Natural killer cell (primary cell): ENCODE data around the gene ASPHD2. TPM values are rescaled to one million over a fixed set of nuclear protein-coding genes. Genes with fewer than 3 reads are reported as not detected.

Source experiments
- ATAC-seq, 3 donors: fragments of 150-1000 bp in 2 of 3; fragments of 200-7000 bp in 1 of 3; cut with Tn5 transposase; 1 replicate in 1 of 3; 2 replicates in 2 of 3; pipeline ENCODE4 v1.10.0; 2021; ENCODE audit warnings: mild to moderate bottlenecking in 2 of 3, moderate library complexity in 2 of 3
- DNase-seq, 2 donors: peaks; one replicate each; pipeline versions ENCODE4 v3.0.0 to v3.0.0-alpha.2; 2013 to 2021; ENCODE audit warnings: mixed read lengths in 1 of 2
- H3K27ac ChIP-seq: one replicate; pipeline ENCODE4 v1.5.1; 2013; ENCODE audit warnings: mild to moderate bottlenecking, low read length
- H3K27me3 ChIP-seq: one replicate; pipeline ENCODE4 v1.6.1; 2013; ENCODE audit warnings: low read length; ENCODE audit not compliant: control insufficient read depth, insufficient read depth
- H3K36me3 ChIP-seq: one replicate; pipeline ENCODE4 v1.6.1; 2013; ENCODE audit warnings: low read length; ENCODE audit not compliant: control insufficient read depth, insufficient read depth
- H3K4me1 ChIP-seq: one replicate; pipeline ENCODE4 v1.6.1; 2013; ENCODE audit warnings: low read length; ENCODE audit not compliant: control insufficient read depth, insufficient read depth
- H3K4me3 ChIP-seq: one replicate; pipeline ENCODE4 v1.5.1; 2013; ENCODE audit warnings: low read length
- H3K9me3 ChIP-seq: one replicate; pipeline ENCODE4 v1.6.1; 2013; ENCODE audit warnings: low read length; ENCODE audit not compliant: control insufficient read depth, insufficient read depth
- H3K27ac Mint-ChIP-seq, 2 donors: one replicate each; pipeline ENCODE4 v1.8.0; 2022; ENCODE audit warnings: mild to moderate bottlenecking in 2 of 2, mixed read lengths in 2 of 2, moderate library complexity in 1 of 2
- H3K27me3 Mint-ChIP-seq, 2 donors: one replicate each; pipeline ENCODE4 v1.8.0; 2022; ENCODE audit warnings: low read depth in 2 of 2, mixed read lengths in 2 of 2
- H3K36me3 Mint-ChIP-seq: one replicate; pipeline ENCODE4 v1.8.0; 2022; ENCODE audit warnings: mixed read lengths
- H3K4me1 Mint-ChIP-seq, 2 donors: one replicate each; pipeline ENCODE4 v1.8.0; 2022; ENCODE audit warnings: mixed read lengths in 2 of 2
- H3K4me3 Mint-ChIP-seq: one replicate; pipeline ENCODE4 v1.8.0; 2022; ENCODE audit warnings: mild to moderate bottlenecking, moderate library complexity, mixed read lengths
- H3K9me3 Mint-ChIP-seq, 2 donors: one replicate each; pipeline ENCODE4 v1.8.0; 2022; ENCODE audit warnings: mixed read lengths in 2 of 2
- CTCF ChIP-seq: fragments of 200-600 bp; IDR thresholded peaks from one replicate; pipeline ENCODE4 v1.8.0; 2022; ENCODE audit warnings: antibody characterized with exemption
- WGBS: methylation state at CpG from one replicate; pipeline ENCODE4 v1.1.7; 2013; ENCODE audit warnings: missing lambda C conversion rate; ENCODE audit not compliant: insufficient coverage; 5-methylcytosine and 5-hydroxymethylcytosine counted together
- intact Hi-C: fragments of 100-400 bp; cut with micrococcal nuclease; formaldehyde crosslinking; loops from one replicate; pipeline ENCODE4 v1.14.2; 2022
- total RNA-seq, 4 donors: library from RNA; stranded (reverse); fragments of 120-200 nt in 1 of 4; gene quantifications; one replicate each; pipeline versions ENCODE4 v1.2.3 to v1.2.4, GENCODE V29; 2013 to 2022

The ASPHD2 gene
- total RNA-seq, 3 donors from 2014 or later (not counting 1 experiment from before 2014, with no cell fraction given), result 1.6 to 3.0 (median 1.9) TPM

DNA sequence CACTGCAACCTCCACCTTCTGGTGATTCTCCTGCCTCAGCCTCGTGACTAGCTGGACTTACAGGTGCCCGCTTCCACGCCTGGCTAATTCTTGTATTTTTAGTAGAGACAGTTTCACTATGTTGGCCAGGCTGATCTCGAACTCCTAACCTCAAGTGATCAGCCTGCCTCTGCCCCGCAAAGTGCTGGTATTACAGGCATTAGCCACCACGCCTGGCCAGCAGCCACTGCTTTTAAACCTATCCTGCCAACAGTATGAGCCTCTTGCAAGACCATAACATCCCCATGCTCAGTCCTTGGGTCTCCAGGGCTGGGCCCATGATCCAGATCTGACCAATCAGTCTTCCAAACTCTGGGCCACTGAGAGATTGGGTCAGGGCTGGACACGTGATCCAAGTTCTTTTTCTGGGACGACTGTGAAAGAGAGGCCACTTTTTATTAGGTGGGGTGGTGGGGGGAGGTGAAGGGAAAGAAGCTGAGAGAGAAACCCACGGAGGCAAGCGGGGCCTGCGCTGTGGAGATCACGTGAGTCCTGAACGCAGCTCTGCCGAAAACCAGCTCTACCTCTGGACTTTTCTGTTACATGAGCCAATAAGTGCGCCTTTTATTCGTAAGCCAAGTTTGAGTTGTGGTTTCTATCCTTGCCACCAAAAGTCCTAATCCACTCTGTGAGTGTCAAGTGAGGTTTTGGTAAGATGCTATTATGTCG lies 17.9 kb downstream of the ASPHD2 start:
- Mint-ChIP-seq H3K36me3 (no peaks in the 10 kb centered on the region), H3K27me3 (no peaks in the 10 kb centered on the region), H3K27ac (no peak overlapping the region), H3K4me1 (no peaks in the 10 kb centered on the region), H3K9me3 (no peaks in the 10 kb centered on the region), H3K4me3 (no peak overlapping the region)
- Histone ChIP-seq H3K27ac (no peak overlapping the region), H3K4me3 (no peak overlapping the region), H3K9me3 (no peaks in the 10 kb centered on the region), H3K36me3 (peaks cover 5% of the 10 kb centered on the region), H3K4me1 (no peaks in the 10 kb centered on the region), H3K27me3 (no peaks in the 10 kb centered on the region)
- intact Hi-C loops, result no loop called here
- ATAC-seq (no peak), DNase-seq (no peak)
- no peak for TF ChIP-seq CTCF
- WGBS, result 95% methylated on average over 17 of the region's 17 CpGs

DNA sequence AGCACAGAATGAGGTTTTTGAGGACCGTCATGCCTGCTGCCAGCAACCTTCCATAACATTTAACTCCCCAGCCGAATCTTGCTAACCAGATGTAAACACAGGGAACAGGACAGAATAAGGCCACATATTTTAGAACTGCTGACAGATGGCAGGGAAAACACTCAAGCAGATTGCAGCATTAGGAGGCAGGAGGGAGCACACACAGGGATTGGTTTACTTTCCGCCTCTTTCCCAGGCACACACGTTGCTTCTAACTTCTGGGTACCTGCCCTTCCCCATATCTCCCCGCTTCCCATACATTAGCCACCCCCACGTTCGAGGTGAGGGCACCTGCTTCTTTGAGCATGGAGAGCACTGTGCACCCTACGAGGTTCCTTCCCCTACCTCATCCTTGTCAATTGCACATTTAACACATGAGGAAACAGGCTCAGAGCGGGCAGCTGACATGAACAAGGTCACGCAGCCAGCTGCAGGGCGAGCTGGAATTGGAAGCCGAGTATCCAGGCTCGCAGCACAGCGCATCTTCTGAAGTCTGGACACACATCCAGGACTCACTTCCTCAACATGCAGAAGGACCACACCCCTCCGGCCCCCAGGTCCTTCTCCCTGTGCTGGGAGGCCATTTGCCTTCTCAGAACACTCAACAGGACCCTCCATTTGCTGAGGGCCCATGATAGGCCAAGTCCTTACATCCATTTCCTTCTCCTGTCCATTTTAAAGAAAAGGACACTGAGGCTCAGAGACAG lies 18.7 kb downstream of the ASPHD2 start:
- intact Hi-C loops, result no loop called here
- Histone ChIP-seq H3K4me1 (no peaks in the 10 kb centered on the region), H3K4me3 (no peak overlapping the region), H3K36me3 (peaks cover 9% of the 10 kb centered on the region), H3K9me3 (no peaks in the 10 kb centered on the region), H3K27me3 (no peaks in the 10 kb centered on the region), H3K27ac (no peak overlapping the region)
- Mint-ChIP-seq H3K27me3 (no peaks in the 10 kb centered on the region), H3K36me3 (no peaks in the 10 kb centered on the region), H3K27ac (no peak overlapping the region), H3K9me3 (no peaks in the 10 kb centered on the region), H3K4me1 (no peaks in the 10 kb centered on the region), H3K4me3 (no peak overlapping the region)
- WGBS, result 87% methylated on average over 15 of the region's 15 CpGs
- no peak for TF ChIP-seq CTCF
- ATAC-seq, result no peak
- DNase-seq, result no peak

DNA sequence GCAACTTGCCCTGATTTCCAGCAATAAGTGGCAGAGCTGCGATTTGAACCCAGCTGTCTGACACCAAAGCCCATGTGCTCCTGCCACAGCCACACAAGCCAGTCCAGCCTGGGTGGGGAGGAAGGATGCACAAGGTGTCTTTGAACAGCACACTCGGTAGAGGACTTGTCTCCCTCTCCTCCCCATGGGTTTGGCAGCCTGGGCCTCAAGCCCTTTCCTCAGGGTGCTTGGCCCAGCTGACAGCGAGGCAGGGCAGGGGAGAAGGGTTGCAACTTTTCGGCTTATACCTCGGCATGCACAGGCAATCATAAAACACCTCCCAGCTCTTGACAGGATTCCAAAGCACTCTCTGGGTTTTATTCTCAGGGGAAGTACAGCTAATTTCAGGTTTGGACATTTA lies 19.3 kb downstream of the ASPHD2 start:
- intact Hi-C loops, result no loop called here
- no peaks in the 10 kb centered on the region for H3K27me3 Mint-ChIP-seq
- H3K36me3 ChIP-seq, result peaks cover 15% of the 10 kb centered on the region
- ATAC-seq (no peak), DNase-seq (no peak)
- H3K27ac Mint-ChIP-seq, result no peak overlapping the region
- H3K9me3 Mint-ChIP-seq, result no peaks in the 10 kb centered on the region
- no peaks in the 10 kb centered on the region for H3K27me3 ChIP-seq
- H3K27ac ChIP-seq, result no peak overlapping the region
- no peaks in the 10 kb centered on the region for H3K36me3 Mint-ChIP-seq
- WGBS, result 68% methylated on average over 4 of the region's 5 CpGs
- H3K4me1 ChIP-seq, result no peaks in the 10 kb centered on the region
- no peak overlapping the region for H3K4me3 ChIP-seq
- H3K4me1 Mint-ChIP-seq, result no peaks in the 10 kb centered on the region
- H3K9me3 ChIP-seq, result no peaks in the 10 kb centered on the region
- H3K4me3 Mint-ChIP-seq, result no peak overlapping the region
- no peak for TF ChIP-seq CTCF
